ENCODE results near the gene NCBP2. TPM values are rescaled to one million over a fixed set of nuclear protein-coding genes. Genes with fewer than 3 reads are reported as not detected.

Gene NCBP2
- polyA plus RNA-seq, 3 donors from 2014 or later = 28.4 to 57.2 (median 36.5) TPM

DNA sequence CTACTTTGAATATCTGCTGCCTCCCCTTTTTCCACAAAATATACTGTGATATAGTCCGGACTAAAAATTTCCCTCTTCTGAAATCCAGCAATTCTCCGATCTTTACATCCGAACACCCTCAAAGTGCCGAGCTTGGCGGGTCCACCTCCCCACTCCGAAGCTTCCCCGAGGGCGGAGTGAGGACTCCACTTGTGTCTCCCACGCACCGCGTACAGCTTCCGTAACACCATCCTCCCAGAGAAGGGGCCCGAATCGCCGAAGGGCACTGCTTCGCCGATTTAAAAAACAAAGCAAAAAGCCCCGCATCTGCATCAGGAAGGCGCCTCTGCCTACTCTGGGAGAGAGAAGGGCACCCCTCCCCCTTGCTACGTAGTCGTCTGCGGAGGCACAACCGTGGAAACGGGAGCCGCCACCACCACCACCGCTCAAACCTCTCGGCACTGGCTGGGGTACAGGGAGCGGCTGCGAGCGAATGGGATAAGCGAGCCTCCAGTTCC lies 551 bp downstream of the NCBP2 start:
- DNase-seq = peak in 1 of 3 donors; percentile 53
- no peaks in the 10 kb centered on the region for H3K9me3 Mint-ChIP-seq
- H3K36me3 Mint-ChIP-seq = peaks cover 0 to 21% (median 16%) of the 10 kb centered on the region in 3 donors
- H3K4me1 Mint-ChIP-seq = peaks cover 39 to 44% of the 10 kb centered on the region in 2 donors
- H3K4me3 Mint-ChIP-seq = peak overlapping the region; percentile 92 to 97 (median 94)
- H3K27me3 Mint-ChIP-seq (ENCODE audit: low read depth in 3 of 3) = peaks cover 5 to 17% (median 12%) of the 10 kb centered on the region in 3 donors
- peak overlapping the region; percentile 95 to 98 (median 98) for H3K27ac Mint-ChIP-seq

DNA sequence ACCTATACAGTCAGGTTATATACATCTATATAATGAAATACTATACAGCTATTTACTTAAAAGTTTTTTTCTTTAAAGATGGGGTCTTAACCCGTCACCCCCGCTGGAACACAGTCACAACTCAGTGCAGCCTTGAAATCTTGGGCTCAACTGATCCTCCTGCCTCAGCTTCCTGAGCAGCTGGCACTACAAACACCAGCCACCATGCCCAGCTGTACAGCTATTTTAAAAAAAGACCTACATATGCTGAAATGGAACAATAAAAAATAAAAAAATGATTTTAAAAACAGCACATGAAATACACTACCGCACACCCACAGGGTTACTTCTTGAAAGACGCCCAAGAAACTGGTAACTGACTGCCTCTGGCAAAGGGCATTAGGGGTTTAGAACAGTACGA lies 3.8 kb downstream of the NCBP2 start:
- peak overlapping the region in 1 of 6 donors; percentile 62 for H3K27ac Mint-ChIP-seq
- H3K27me3 Mint-ChIP-seq (ENCODE audit: low read depth in 3 of 3) = peaks cover 5 to 17% (median 12%) of the 10 kb centered on the region in 3 donors
- no peak overlapping the region for H3K4me3 Mint-ChIP-seq
- H3K36me3 Mint-ChIP-seq = peaks cover 11 to 42% (median 26%) of the 10 kb centered on the region in 3 donors
- no peaks in the 10 kb centered on the region for H3K9me3 Mint-ChIP-seq
- no peak for DNase-seq
- H3K4me1 Mint-ChIP-seq = peaks cover 27 to 29% of the 10 kb centered on the region in 2 donors

- peak overlapping the region in 1 of 6 donors; percentile 35 for H3K27ac Mint-ChIP-seq
- H3K36me3 Mint-ChIP-seq = peaks cover 11 to 42% (median 26%) of the 10 kb centered on the region in 3 donors
- peaks cover 5 to 14% (median 10%) of the 10 kb centered on the region in 3 donors for H3K27me3 Mint-ChIP-seq (ENCODE audit: low read depth in 3 of 3)
- H3K4me1 Mint-ChIP-seq = peaks cover 22 to 25% of the 10 kb centered on the region in 2 donors
- no peak overlapping the region for H3K4me3 Mint-ChIP-seq
- no peaks in the 10 kb centered on the region for H3K9me3 Mint-ChIP-seq
- no peak for DNase-seq
Observed at GRCh38 chr3:196938124-196938523, 4.2 kb downstream of the NCBP2 start.

DNA sequence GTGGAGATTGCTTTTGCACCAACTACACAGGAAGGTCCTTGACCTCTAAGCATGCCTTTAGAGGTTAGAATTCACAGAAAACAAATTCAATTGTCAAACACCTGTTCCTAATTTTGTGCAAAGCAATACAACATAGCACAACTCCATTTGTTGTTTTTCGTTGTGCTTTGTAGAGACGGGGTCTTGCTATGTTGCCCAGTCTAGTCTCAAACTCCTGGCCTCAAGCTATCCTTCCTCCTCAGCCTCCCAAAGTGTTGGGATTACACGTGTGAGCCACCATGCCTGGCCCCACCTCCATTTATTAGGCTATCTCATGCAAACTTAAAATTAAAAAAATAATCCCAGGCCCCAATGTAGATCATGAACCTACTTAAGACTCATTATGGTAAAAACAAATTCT lies 6.0 kb downstream of the NCBP2 start:
- Mint-ChIP-seq H3K9me3 (no peaks in the 10 kb centered on the region), H3K27ac (peak overlapping the region in 3 of 6 donors; percentile 24 to 28 (median 28)), H3K27me3 (ENCODE audit: low read depth in 3 of 3) (peaks cover 0 to 1% (median 0%) of the 10 kb centered on the region in 3 donors), H3K4me3 (no peak overlapping the region), H3K4me1 (peaks cover 8 to 9% of the 10 kb centered on the region in 2 donors), H3K36me3 (peaks cover 18 to 55% (median 26%) of the 10 kb centered on the region in 3 donors)
- DNase-seq = no peak

- no peak overlapping the region for H3K4me3 Mint-ChIP-seq
- DNase-seq = no peak
- H3K27me3 Mint-ChIP-seq (ENCODE audit: low read depth in 3 of 3) = no peaks in the 10 kb centered on the region
- H3K9me3 Mint-ChIP-seq = no peaks in the 10 kb centered on the region
- H3K4me1 Mint-ChIP-seq = no peaks in the 10 kb centered on the region
- H3K36me3 Mint-ChIP-seq = peaks cover 18 to 56% (median 19%) of the 10 kb centered on the region in 3 donors
- H3K27ac Mint-ChIP-seq = no peak overlapping the region
Observed at GRCh38 chr3:196932600-196932999, 9.7 kb downstream of the NCBP2 start.

DNA sequence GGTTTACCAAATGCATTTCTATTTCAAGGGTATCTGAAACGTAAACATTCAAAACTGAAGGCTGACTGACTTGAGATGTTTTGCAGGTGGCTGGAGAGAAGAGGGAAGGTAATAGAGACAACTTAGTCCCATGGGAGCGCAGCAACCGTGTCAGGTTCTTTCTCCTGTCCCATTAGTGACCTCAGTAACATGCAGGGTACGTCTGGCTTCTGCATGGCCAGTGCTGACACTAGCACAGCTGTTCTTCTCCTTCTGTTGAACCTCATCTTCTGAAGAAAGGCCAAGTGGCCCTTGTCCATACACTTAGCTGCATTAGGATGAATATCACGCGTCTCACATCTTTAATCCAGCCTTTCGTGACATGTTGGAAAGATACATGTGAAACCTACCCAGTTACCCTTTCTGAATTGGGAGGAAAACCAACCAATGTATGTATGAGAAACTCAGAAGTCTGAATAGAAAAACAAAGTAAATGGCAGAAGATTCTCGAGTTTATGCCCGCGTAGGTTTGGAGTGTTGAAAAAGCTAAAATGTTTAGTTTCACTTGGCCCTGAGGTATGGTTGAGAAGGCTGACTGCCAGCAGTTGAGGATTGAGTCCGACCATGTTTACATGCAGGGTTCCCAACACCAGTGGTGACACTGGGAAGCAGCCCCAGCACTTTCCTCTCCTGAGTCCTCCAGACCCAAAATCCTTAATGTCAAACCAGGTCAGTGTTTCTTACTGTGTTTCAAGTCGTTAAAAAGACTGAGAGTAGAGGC lies 10.3 kb downstream of the NCBP2 start:
- no peak overlapping the region for H3K4me3 Mint-ChIP-seq

GRCh38 chr3:196931157-196931556 lies 11.2 kb downstream of the NCBP2 start:
- Mint-ChIP-seq H3K4me3 (no peak overlapping the region), H3K27ac (no peak overlapping the region), H3K36me3 (peaks cover 5 to 42% (median 13%) of the 10 kb centered on the region in 3 donors), H3K4me1 (no peaks in the 10 kb centered on the region), H3K9me3 (no peaks in the 10 kb centered on the region), H3K27me3 (ENCODE audit: low read depth in 3 of 3) (peaks cover 0 to 1% (median 0%) of the 10 kb centered on the region in 3 donors)
- no peak for DNase-seq

More for the DNA sequence above, 10.3 kb downstream of the NCBP2 start:
- Mint-ChIP-seq H3K27me3 (ENCODE audit: low read depth in 3 of 3) (peaks cover 0 to 1% (median 0%) of the 10 kb centered on the region in 3 donors), H3K36me3 (peaks cover 13 to 50% (median 18%) of the 10 kb centered on the region in 3 donors), H3K4me1 (no peaks in the 10 kb centered on the region), H3K27ac (peak overlapping the region in 1 of 6 donors; percentile 28), H3K9me3 (no peaks in the 10 kb centered on the region)
- no peak for DNase-seq

GRCh38 chr3:196927571-196928453 lies 14.5 kb downstream of the NCBP2 start:
- no peak for DNase-seq
- Mint-ChIP-seq H3K36me3 (peaks cover 0 to 27% (median 7%) of the 10 kb centered on the region in 3 donors), H3K4me1 (no peaks in the 10 kb centered on the region), H3K9me3 (no peaks in the 10 kb centered on the region), H3K27me3 (ENCODE audit: low read depth in 3 of 3) (peaks cover 0 to 1% (median 0%) of the 10 kb centered on the region in 3 donors), H3K4me3 (no peak overlapping the region), H3K27ac (peak overlapping the region in 2 of 6 donors; percentile 8 to 26)

GRCh38 chr3:196920733-196921132 lies 21.6 kb downstream of the NCBP2 start:
- Mint-ChIP-seq H3K4me3 (no peak overlapping the region), H3K27me3 (ENCODE audit: low read depth in 3 of 3) (no peaks in the 10 kb centered on the region), H3K9me3 (peaks cover 0 to 2% (median 0%) of the 10 kb centered on the region in 6 donors), H3K27ac (peak overlapping the region in 1 of 6 donors; percentile 40), H3K4me1 (no peaks in the 10 kb centered on the region), H3K36me3 (peaks cover 8 to 12% (median 8%) of the 10 kb centered on the region in 3 donors)
- no peak for DNase-seq

DNA sequence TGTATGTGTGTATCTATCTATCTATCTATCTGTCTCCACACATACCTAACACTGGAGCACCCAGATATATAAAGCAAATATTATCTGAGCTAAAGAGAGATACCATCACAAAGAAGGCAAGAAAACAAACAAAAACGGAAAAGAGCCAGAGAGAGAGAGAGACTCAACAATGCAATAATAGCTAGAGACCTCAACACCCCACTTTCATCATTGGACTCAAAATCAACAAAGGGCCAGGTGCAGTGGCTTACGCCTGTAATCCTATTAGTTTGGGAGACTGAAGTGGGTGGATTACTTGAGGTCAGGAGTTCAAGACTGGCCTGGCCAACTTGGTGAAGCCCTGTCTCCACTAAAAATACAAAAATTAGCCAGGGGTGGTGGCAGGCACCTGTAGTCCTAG lies 23.4 kb downstream of the NCBP2 start:
- Mint-ChIP-seq H3K4me3 (no peak overlapping the region), H3K27ac (no peak overlapping the region)

DNA sequence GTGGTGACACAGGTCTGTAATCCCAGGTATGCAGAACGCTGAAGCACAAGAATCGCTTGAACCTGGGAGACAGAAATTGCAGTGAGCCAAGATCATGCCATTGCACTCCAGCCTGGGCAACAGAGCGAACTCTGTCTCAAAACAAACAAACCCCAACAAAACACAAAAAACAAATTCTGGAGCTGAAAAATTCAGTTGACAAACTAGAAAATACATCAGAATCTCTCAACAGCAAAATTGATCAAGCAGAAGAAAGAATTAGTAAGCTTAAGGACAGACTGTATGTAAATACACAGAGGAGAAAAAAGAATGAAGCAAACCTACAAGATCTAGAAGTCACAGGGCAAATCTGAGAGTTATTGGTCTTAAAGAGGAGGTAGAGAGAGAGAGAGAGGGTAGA lies 25.3 kb downstream of the NCBP2 start:
- no peak for DNase-seq
- peaks cover 18 to 25% (median 20%) of the 10 kb centered on the region in 3 donors for H3K36me3 Mint-ChIP-seq
- H3K27ac Mint-ChIP-seq = no peak overlapping the region
- H3K4me3 Mint-ChIP-seq = no peak overlapping the region
- H3K27me3 Mint-ChIP-seq (ENCODE audit: low read depth in 3 of 3) = no peaks in the 10 kb centered on the region
- peaks cover 0 to 2% (median 0%) of the 10 kb centered on the region in 6 donors for H3K9me3 Mint-ChIP-seq
- H3K4me1 Mint-ChIP-seq = no peaks in the 10 kb centered on the region

More for the DNA sequence above, 23.4 kb downstream of the NCBP2 start:
- no peak for DNase-seq
- Mint-ChIP-seq H3K9me3 (peaks cover 0 to 2% (median 0%) of the 10 kb centered on the region in 6 donors), H3K36me3 (peaks cover 18 to 25% (median 20%) of the 10 kb centered on the region in 3 donors), H3K27me3 (ENCODE audit: low read depth in 3 of 3) (no peaks in the 10 kb centered on the region), H3K4me1 (no peaks in the 10 kb centered on the region)

DNA sequence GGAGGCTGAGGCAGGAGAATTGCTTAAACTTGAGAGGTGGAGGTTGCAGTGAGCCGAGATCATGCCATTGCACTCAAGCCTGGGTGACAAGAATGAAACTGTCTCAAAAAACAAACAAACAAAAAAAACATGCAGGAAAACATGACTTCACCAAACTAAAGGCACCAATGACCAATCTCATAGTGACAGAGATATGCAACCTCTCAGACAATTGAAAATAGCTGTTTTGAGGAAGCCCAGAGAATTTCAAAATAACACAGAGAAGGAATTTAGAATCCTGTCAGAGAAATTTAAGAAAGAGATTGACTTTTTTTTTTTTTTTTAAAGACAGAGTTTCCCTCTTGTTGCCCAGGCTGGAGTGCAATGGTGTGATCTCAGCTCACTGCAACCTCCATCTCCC lies 26.1 kb downstream of the NCBP2 start:
- Mint-ChIP-seq H3K4me1 (no peaks in the 10 kb centered on the region), H3K36me3 (peaks cover 18 to 25% (median 20%) of the 10 kb centered on the region in 3 donors), H3K9me3 (peaks cover 0 to 2% (median 0%) of the 10 kb centered on the region in 6 donors), H3K27ac (no peak overlapping the region), H3K4me3 (no peak overlapping the region), H3K27me3 (ENCODE audit: low read depth in 3 of 3) (peaks cover 0 to 3% (median 0%) of the 10 kb centered on the region in 3 donors)
- no peak for DNase-seq

- DNase-seq = no peak
- Mint-ChIP-seq H3K4me3 (no peak overlapping the region), H3K36me3 (peaks cover 18 to 32% (median 20%) of the 10 kb centered on the region in 3 donors), H3K27ac (no peak overlapping the region), H3K27me3 (ENCODE audit: low read depth in 3 of 3) (peaks cover 0 to 4% (median 0%) of the 10 kb centered on the region in 3 donors), H3K9me3 (peaks cover 0 to 2% (median 0%) of the 10 kb centered on the region in 6 donors), H3K4me1 (no peaks in the 10 kb centered on the region)
Observed at GRCh38 chr3:196915375-196915774, 27.0 kb downstream of the NCBP2 start.

Data from immature natural killer cell (primary cell).